ENCODE data around the gene LTBP4. TPM values are rescaled to one million over a fixed set of nuclear protein-coding genes. Genes with fewer than 3 reads are reported as not detected.

The LTBP4 gene
- total and polyA plus RNA-seq, 2 donors (not counting 1 experiment from before 2014, with no cell fraction given) = 81.2 to 105 TPM

GRCh38 chr19:40642051-40642706, 41.0 kb downstream of the LTBP4 start:
- H3K4me1 Mint-ChIP-seq = peaks cover 9% of the 10 kb centered on the region
- no peak overlapping the region for H2AFZ ChIP-seq (ENCODE audit: insufficient read depth, low read depth, low read length, poor library complexity, severe bottlenecking)
- no peaks in the 10 kb centered on the region for H3K9me3 ChIP-seq (ENCODE audit: control extremely low read depth in 1 of 3, control insufficient read depth in 2 of 3, insufficient read depth in 1 of 3, low read length in 2 of 3)
- H3K4me3 Mint-ChIP-seq = no peak overlapping the region
- POLR2A ChIA-PET = no interaction called here
- ATAC-seq (ENCODE audit: low read depth) = no peak
- DNase-seq = no peak
- H3K36me3 ChIP-seq (replicated peaks in 1 of 2; ENCODE audit: control extremely low read depth in 1 of 2, control insufficient read depth in 1 of 2, extremely low read depth in 1 of 2, insufficient read depth in 2 of 2, low read length in 1 of 2) = no peaks in the 10 kb centered on the region
- CTCF ChIA-PET = interaction anchor here (0.6 to 2.0 kb wide), 2 partner anchors 7 to 100 kb away, joined by 3 to 5 read pairs; no protein-coding TSS in a partner anchor
- H3K27ac Mint-ChIP-seq = no peak overlapping the region
- H3K27me3 ChIP-seq (replicated peaks in 1 of 4; ENCODE audit: control extremely low read depth in 1 of 4, control insufficient read depth in 3 of 4, insufficient read depth in 4 of 4, low read length in 3 of 4) = peaks cover 0 to 5% (median 0%) of the 10 kb centered on the region in 4 experiments
- no peak overlapping the region for H3K27ac ChIP-seq (ENCODE audit: low read length in 2 of 2)
- H3K4me2 ChIP-seq (replicated peaks; ENCODE audit: low read depth, low read length, poor library complexity, severe bottlenecking) = no peak overlapping the region
- no peak for TF ChIP-seq CTCF (IDR thresholded peaks at IDR 0.05)
- TF ChIP-seq EZH2 (IDR thresholded peaks at IDR 0.05; ENCODE audit: borderline replicate concordance, insufficient read depth, low read depth, low read length, poor library complexity, severe bottlenecking) = no peak
- H3K79me2 ChIP-seq (ENCODE audit: control insufficient read depth, insufficient read depth, low read length) = no peaks in the 10 kb centered on the region
- peaks cover 13% of the 10 kb centered on the region for H3K27me3 Mint-ChIP-seq
- WGBS (ENCODE audit: insufficient coverage) = 98% methylated on average over 11 of the region's 18 CpGs
- H3K4me3 ChIP-seq (ENCODE audit: control extremely low read depth in 1 of 5, extremely low read depth in 1 of 5, insufficient read depth in 1 of 5, low read depth in 2 of 5, low read length in 4 of 5) = no peak overlapping the region
- peaks cover 5 to 8% of the 10 kb centered on the region in 2 donors for H3K4me1 ChIP-seq (ENCODE audit: control insufficient read depth in 2 of 2, insufficient read depth in 2 of 2, low read length in 2 of 2)
- intact Hi-C loops (cut with micrococcal nuclease) = no loop called here
- no peaks in the 10 kb centered on the region for H3K9me3 Mint-ChIP-seq (ENCODE audit: insufficient read depth)
- no peak overlapping the region for H3K9ac ChIP-seq (ENCODE audit: low read length)
- H4K20me1 ChIP-seq (ENCODE audit: control insufficient read depth, insufficient read depth, low read length, poor library complexity, severe bottlenecking) = no peaks in the 10 kb centered on the region

- 100% methylated on average over 4 of the region's 8 CpGs for WGBS (ENCODE audit: insufficient coverage)
- Histone ChIP-seq H3K9me3 (ENCODE audit: control extremely low read depth in 1 of 3, control insufficient read depth in 2 of 3, insufficient read depth in 1 of 3, low read length in 2 of 3) (no peaks in the 10 kb centered on the region), H3K79me2 (ENCODE audit: control insufficient read depth, insufficient read depth, low read length) (no peaks in the 10 kb centered on the region), H3K36me3 (replicated peaks in 1 of 2; ENCODE audit: control extremely low read depth in 1 of 2, control insufficient read depth in 1 of 2, extremely low read depth in 1 of 2, insufficient read depth in 2 of 2, low read length in 1 of 2) (no peaks in the 10 kb centered on the region), H4K20me1 (ENCODE audit: control insufficient read depth, insufficient read depth, low read length, poor library complexity, severe bottlenecking) (no peaks in the 10 kb centered on the region), H3K4me2 (replicated peaks; ENCODE audit: low read depth, low read length, poor library complexity, severe bottlenecking) (no peak overlapping the region), H3K4me1 (ENCODE audit: control insufficient read depth in 2 of 2, insufficient read depth in 2 of 2, low read length in 2 of 2) (peaks cover 5 to 8% of the 10 kb centered on the region in 2 donors), H3K27ac (ENCODE audit: low read length in 2 of 2) (no peak overlapping the region), H2AFZ (ENCODE audit: insufficient read depth, low read depth, low read length, poor library complexity, severe bottlenecking) (no peak overlapping the region), H3K27me3 (replicated peaks in 1 of 4; ENCODE audit: control extremely low read depth in 1 of 4, control insufficient read depth in 3 of 4, insufficient read depth in 4 of 4, low read length in 3 of 4) (peaks cover 0 to 5% (median 0%) of the 10 kb centered on the region in 4 experiments), H3K9ac (ENCODE audit: low read length) (no peak overlapping the region), H3K4me3 (ENCODE audit: control extremely low read depth in 1 of 5, extremely low read depth in 1 of 5, insufficient read depth in 1 of 5, low read depth in 2 of 5, low read length in 4 of 5) (no peak overlapping the region)
- Mint-ChIP-seq H3K4me3 (no peak overlapping the region), H3K4me1 (peaks cover 9% of the 10 kb centered on the region), H3K27ac (no peak overlapping the region), H3K9me3 (ENCODE audit: insufficient read depth) (no peaks in the 10 kb centered on the region), H3K27me3 (peaks cover 13% of the 10 kb centered on the region)
- ChIA-PET CTCF (interaction anchor here (0.6 to 2.0 kb wide), 2 partner anchors 8 to 100 kb away, joined by 3 to 5 read pairs; no protein-coding TSS in a partner anchor), POLR2A (no interaction called here)
- no peak for ATAC-seq (ENCODE audit: low read depth)
- intact Hi-C loops (cut with micrococcal nuclease) = no loop called here
- DNase-seq = no peak
- TF ChIP-seq EZH2 (IDR thresholded peaks at IDR 0.05; ENCODE audit: borderline replicate concordance, insufficient read depth, low read depth, low read length, poor library complexity, severe bottlenecking) = no peak
- TF ChIP-seq CTCF (IDR thresholded peaks at IDR 0.05) = no peak
These were observed 41.7 kb downstream of the LTBP4 start for GRCh38 chr19:40642757-40643305.
